ENCODE data around the gene MAN1B1. TPM values are rescaled to one million over a fixed set of nuclear protein-coding genes. Genes with fewer than 3 reads are reported as not detected.

Gene MAN1B1
- total and polyA plus RNA-seq, 4 donors: 19.9 to 31.8 (median 26.5) TPM

DNA sequence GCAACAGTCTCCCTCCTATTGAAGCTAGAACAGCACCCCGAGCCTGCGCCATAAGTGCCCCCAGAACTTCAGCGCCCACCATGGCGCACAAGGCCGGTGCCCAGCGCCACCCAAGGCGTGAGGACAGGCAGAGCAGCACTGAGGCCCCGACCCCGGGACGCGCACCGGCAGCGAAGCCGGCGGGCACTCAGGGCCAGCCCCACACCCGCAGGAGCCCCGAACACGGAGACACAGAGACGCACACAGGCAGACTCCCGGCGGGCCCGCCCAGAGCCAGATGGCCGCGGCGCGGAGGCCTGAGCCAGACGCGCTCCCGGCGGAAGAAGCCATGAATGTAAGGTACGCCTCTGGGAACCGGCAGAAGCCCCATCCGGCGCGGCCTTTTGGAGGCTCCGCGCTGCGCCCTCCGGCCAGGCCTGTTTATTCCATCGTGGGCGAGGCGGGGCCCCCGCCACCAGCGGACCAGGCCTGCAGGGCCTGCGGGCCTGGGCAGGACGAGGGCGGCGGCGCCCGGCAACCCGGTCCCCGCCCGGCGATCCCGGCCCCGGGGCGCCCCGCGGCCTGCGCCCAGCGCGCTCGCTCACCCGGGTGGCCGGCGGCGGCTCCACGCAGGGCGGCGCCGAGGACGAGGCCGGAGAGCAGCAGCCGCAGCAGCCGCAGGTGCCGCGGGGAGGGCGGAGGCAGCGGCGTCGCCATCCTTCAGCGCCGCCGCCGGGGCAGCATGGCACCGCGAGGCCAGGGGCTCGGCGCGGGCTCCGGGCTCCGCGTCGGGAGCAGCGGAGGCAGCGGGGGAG lies 41.3 kb upstream of the MAN1B1 start:
- Histone ChIP-seq H3K9ac (ENCODE audit: low read depth in 1 of 2, low read length in 2 of 2) (no peak overlapping the region), H3K4me1 (ENCODE audit: control insufficient read depth in 4 of 4, insufficient read depth in 4 of 4, low read length in 3 of 4) (peaks cover 0 to 36% (median 4%) of the 10 kb centered on the region in 4 donors), H3K9me3 (ENCODE audit: control insufficient read depth in 4 of 4, low read length in 3 of 4) (no peaks in the 10 kb centered on the region), H3K27me3 (ENCODE audit: control insufficient read depth in 4 of 4, insufficient read depth in 4 of 4, low read length in 3 of 4) (peaks cover 6 to 22% (median 8%) of the 10 kb centered on the region in 4 donors), H3K36me3 (ENCODE audit: control insufficient read depth in 4 of 4, insufficient read depth in 3 of 4, low read depth in 1 of 4, low read length in 3 of 4) (no peaks in the 10 kb centered on the region), H3K27ac (ENCODE audit: low read depth in 1 of 2, low read length in 2 of 2) (peak overlapping the region; percentile 4 to 27), H3K4me3 (ENCODE audit: low read depth in 1 of 3, low read length in 3 of 3) (peak overlapping the region in 1 of 3 donors; percentile 54)
- 4% methylated on average over 96 of the region's 96 CpGs for WGBS
- TF ChIP-seq EGR1 (IDR thresholded peaks at IDR 0.05; ENCODE audit: low read depth in 2 of 2) (no peak), JUND (IDR thresholded peaks at IDR 0.05) (no peak), FOXA1 (IDR thresholded peaks at IDR 0.05) (no peak), GABPA (IDR thresholded peaks at IDR 0.05 in 1 of 2, conservative IDR thresholded peaks at IDR 0.05 in 1 of 2) (no peak)
- TF ChIP-seq, protein P1, sequence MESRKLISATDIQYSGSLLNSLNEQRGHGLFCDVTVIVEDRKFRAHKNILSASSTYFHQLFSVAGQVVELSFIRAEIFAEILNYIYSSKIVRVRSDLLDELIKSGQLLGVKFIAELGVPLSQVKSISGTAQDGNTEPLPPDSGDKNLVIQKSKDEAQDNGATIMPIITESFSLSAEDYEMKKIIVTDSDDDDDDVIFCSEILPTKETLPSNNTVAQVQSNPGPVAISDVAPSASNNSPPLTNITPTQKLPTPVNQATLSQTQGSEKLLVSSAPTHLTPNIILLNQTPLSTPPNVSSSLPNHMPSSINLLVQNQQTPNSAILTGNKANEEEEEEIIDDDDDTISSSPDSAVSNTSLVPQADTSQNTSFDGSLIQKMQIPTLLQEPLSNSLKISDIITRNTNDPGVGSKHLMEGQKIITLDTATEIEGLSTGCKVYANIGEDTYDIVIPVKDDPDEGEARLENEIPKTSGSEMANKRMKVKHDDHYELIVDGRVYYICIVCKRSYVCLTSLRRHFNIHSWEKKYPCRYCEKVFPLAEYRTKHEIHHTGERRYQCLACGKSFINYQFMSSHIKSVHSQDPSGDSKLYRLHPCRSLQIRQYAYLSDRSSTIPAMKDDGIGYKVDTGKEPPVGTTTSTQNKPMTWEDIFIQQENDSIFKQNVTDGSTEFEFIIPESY (IDR thresholded peaks at IDR 0.05): no peak
- TF ChIP-seq, protein P2, sequence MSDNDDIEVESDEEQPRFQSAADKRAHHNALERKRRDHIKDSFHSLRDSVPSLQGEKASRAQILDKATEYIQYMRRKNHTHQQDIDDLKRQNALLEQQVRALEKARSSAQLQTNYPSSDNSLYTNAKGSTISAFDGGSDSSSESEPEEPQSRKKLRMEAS (IDR thresholded peaks at IDR 0.05): no peak
- no peak for DNase-seq (ENCODE audit: low spot score)

DNA sequence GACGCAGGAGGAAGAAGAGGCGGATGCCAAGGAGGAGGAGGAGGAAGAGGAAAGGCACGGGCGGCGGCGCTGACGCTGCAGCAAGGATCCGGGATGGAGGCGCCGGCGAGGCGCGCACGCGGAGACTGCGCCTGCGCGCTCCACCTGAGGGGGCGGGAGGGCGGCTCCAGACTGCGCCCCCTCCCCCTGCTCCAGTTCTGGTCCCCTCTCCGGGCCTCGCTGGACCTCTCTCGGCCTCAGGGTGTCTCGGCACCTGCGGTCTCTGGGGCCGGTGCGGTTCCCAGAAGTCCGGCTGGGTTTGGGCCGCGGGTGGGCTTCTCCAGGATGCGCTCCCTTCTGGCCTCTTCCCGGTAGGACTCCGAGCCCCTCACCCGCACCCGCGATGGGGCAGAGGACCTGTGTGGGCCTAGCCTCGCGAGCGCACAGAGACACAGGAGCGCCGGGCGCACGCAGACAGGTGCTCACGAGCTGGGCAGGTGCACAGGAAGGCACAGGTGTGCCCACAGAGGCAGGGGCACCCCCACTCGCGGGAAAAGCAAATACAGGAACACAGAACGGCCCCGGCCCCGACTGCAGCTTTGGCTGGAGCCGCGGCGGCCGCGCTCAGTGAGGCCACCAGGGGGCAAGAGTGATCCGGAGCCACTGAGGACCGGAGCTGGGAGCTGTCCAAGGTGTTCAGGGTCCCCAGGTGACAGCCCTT lies 40.5 kb upstream of the MAN1B1 start, which contains the start of gene NPDC1:
NPDC1 (minus strand) TSS at position 90 of the 700 bp plus-strand sequence. CDS start 188 bp downstream, outside the sequence.
- Histone ChIP-seq H3K27ac (ENCODE audit: low read depth in 1 of 2, low read length in 2 of 2) (peak within 1 kb of the TSS; percentile 4 to 27), H3K4me3 (ENCODE audit: low read depth in 1 of 3, low read length in 3 of 3) (peak within 1 kb of the TSS in 1 of 3 donors; percentile 54), H3K36me3 (ENCODE audit: control insufficient read depth in 4 of 4, insufficient read depth in 3 of 4, low read depth in 1 of 4, low read length in 3 of 4) (no peaks in the 10 kb centered on the region), H3K27me3 (ENCODE audit: control insufficient read depth in 4 of 4, insufficient read depth in 4 of 4, low read length in 3 of 4) (peaks cover 6 to 17% (median 8%) of the 10 kb centered on the region in 4 donors), H3K9ac (ENCODE audit: low read depth in 1 of 2, low read length in 2 of 2) (no peak within 1 kb of the TSS), H3K4me1 (ENCODE audit: control insufficient read depth in 4 of 4, insufficient read depth in 4 of 4, low read length in 3 of 4) (peaks cover 0 to 36% (median 4%) of the 10 kb centered on the region in 4 donors), H3K9me3 (ENCODE audit: control insufficient read depth in 4 of 4, low read length in 3 of 4) (no peaks in the 10 kb centered on the region)
- peak; percentile 80 for DNase-seq (ENCODE audit: low spot score)
- WGBS: 2% methylated on average over 57 of the region's 57 CpGs
- TF ChIP-seq ATF3 (IDR thresholded peaks at IDR 0.05): no peak
- TF ChIP-seq, protein P3, sequence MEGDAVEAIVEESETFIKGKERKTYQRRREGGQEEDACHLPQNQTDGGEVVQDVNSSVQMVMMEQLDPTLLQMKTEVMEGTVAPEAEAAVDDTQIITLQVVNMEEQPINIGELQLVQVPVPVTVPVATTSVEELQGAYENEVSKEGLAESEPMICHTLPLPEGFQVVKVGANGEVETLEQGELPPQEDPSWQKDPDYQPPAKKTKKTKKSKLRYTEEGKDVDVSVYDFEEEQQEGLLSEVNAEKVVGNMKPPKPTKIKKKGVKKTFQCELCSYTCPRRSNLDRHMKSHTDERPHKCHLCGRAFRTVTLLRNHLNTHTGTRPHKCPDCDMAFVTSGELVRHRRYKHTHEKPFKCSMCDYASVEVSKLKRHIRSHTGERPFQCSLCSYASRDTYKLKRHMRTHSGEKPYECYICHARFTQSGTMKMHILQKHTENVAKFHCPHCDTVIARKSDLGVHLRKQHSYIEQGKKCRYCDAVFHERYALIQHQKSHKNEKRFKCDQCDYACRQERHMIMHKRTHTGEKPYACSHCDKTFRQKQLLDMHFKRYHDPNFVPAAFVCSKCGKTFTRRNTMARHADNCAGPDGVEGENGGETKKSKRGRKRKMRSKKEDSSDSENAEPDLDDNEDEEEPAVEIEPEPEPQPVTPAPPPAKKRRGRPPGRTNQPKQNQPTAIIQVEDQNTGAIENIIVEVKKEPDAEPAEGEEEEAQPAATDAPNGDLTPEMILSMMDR (IDR thresholded peaks at IDR 0.05; ENCODE audit: low read depth, low read length, missing input control): peak; percentile 75
- TF ChIP-seq, protein P1 (IDR thresholded peaks at IDR 0.05): no peak
- TF ChIP-seq, protein P4, sequence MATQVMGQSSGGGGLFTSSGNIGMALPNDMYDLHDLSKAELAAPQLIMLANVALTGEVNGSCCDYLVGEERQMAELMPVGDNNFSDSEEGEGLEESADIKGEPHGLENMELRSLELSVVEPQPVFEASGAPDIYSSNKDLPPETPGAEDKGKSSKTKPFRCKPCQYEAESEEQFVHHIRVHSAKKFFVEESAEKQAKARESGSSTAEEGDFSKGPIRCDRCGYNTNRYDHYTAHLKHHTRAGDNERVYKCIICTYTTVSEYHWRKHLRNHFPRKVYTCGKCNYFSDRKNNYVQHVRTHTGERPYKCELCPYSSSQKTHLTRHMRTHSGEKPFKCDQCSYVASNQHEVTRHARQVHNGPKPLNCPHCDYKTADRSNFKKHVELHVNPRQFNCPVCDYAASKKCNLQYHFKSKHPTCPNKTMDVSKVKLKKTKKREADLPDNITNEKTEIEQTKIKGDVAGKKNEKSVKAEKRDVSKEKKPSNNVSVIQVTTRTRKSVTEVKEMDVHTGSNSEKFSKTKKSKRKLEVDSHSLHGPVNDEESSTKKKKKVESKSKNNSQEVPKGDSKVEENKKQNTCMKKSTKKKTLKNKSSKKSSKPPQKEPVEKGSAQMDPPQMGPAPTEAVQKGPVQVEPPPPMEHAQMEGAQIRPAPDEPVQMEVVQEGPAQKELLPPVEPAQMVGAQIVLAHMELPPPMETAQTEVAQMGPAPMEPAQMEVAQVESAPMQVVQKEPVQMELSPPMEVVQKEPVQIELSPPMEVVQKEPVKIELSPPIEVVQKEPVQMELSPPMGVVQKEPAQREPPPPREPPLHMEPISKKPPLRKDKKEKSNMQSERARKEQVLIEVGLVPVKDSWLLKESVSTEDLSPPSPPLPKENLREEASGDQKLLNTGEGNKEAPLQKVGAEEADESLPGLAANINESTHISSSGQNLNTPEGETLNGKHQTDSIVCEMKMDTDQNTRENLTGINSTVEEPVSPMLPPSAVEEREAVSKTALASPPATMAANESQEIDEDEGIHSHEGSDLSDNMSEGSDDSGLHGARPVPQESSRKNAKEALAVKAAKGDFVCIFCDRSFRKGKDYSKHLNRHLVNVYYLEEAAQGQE (IDR thresholded peaks at IDR 0.05): peak; percentile 96
- TF ChIP-seq RAD21 (IDR thresholded peaks at IDR 0.05): peak; percentile 79 to 85
- no peak for TF ChIP-seq EGR1 (IDR thresholded peaks at IDR 0.05; ENCODE audit: low read depth in 2 of 2)
- no peak for TF ChIP-seq TAF1 (conservative IDR thresholded peaks at IDR 0.05)
- TF ChIP-seq YY1 (IDR thresholded peaks at IDR 0.05): no peak
- no peak for TF ChIP-seq GABPA (IDR thresholded peaks at IDR 0.05 in 1 of 2, conservative IDR thresholded peaks at IDR 0.05 in 1 of 2)
- no peak for TF ChIP-seq RXRA (IDR thresholded peaks at IDR 0.05)
- TF ChIP-seq HNF4G (IDR thresholded peaks at IDR 0.05): no peak
- TF ChIP-seq FOXA1 (IDR thresholded peaks at IDR 0.05): no peak
- no peak for TF ChIP-seq NR2F2 (IDR thresholded peaks at IDR 0.05)
